Measurements from ENCODE around the gene SYAP1. TPM values are rescaled to one million over a fixed set of nuclear protein-coding genes. Genes with fewer than 3 reads are reported as not detected.
A peak's percentile ranks its signal among the peaks of the same experiment; 100 is the strongest.

SYAP1 gene, protein sequence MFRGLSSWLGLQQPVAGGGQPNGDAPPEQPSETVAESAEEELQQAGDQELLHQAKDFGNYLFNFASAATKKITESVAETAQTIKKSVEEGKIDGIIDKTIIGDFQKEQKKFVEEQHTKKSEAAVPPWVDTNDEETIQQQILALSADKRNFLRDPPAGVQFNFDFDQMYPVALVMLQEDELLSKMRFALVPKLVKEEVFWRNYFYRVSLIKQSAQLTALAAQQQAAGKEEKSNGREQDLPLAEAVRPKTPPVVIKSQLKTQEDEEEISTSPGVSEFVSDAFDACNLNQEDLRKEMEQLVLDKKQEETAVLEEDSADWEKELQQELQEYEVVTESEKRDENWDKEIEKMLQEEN
- total RNA-seq (2011; cell fraction: chromatin; rRNA removed; ENCODE audit: low replicate concordance): 13.0 and 16.8 TPM in 2 replicates
- total RNA-seq (2011; cell fraction: nucleolus; rRNA removed): 6.3 and 7.5 TPM in 2 replicates
- 8.1 and 15.3 TPM in 2 replicates for total RNA-seq (2011; cell fraction: nucleoplasm; rRNA removed)
- 35.3 and 39.9 TPM in 2 replicates for total RNA-seq (2014; rRNA removed)
- 31.6 and 38.9 TPM in 2 replicates for total RNA-seq (2014; rRNA removed; fragmentation: Illumina TruSeq; extraction: Trizol)
- total RNA-seq (2015; rRNA removed; fragmentation: Illumina TruSeq; extraction: Trizol): 32.6 and 34.4 TPM in 2 replicates
- 26.0 and 31.5 TPM in 2 replicates for total RNA-seq (2021)
- polyA plus RNA-seq (2011; rRNA removed): 11.8 and 13.7 TPM in 2 replicates
- 5.8 and 9.3 TPM in 2 replicates for polyA plus RNA-seq (2011; cell fraction: cytosol; rRNA removed)
- 3.7 and 3.9 TPM in 2 replicates for polyA plus RNA-seq (2011; cell fraction: nucleus; rRNA removed)
- 18.5 and 20.3 TPM in 2 replicates for polyA plus RNA-seq (2012)
- polyA plus RNA-seq (2014; fragmentation: Illumina TruSeq; extraction: Trizol): 20.3 and 21.3 TPM in 2 replicates
- 1 to 10 TPM; 5.7 to 6.8 TPM for polyA plus RNA-seq (2014; fragmentation: Nextera tagmentation; extraction: Ambion mirVana)
- polyA plus RNA-seq (2014; rRNA removed): 27.5 and 27.6 TPM in 2 replicates
- 20.4 and 23.5 TPM in 2 replicates for polyA minus RNA-seq (2011; rRNA and poly(A)+ RNA removed)
- polyA minus RNA-seq (2011; cell fraction: cytosol; rRNA and poly(A)+ RNA removed): 9.0 and 10.1 TPM in 2 replicates
- 4.3 and 8.3 TPM in 2 replicates for polyA minus RNA-seq (2011; cell fraction: nucleus; rRNA and poly(A)+ RNA removed)
- percentile 80 among the genes with signal in this experiment for Bru-seq, nascent RNA
- BruChase-seq, experiment 1, labeled RNA remaining after a 2-hour chase: percentile 80 among the genes with signal in this experiment
- BruChase-seq, experiment 2, labeled RNA remaining after a 6-hour chase: percentile 80 among the genes with signal in this experiment
- long read RNA-seq, experiment 1, full-length matches to known transcripts: 230 of 299 reads
- long read RNA-seq, experiment 1, partial matches to known transcripts: 32 of 299 reads
- long read RNA-seq, experiment 1, other reads (novel, unspliced or antisense): 37 of 299 reads
- long read RNA-seq, experiment 2, full-length matches to known transcripts: 77 of 116 reads
- long read RNA-seq, experiment 2, partial matches to known transcripts: 16 of 116 reads
- long read RNA-seq, experiment 2, other reads (novel, unspliced or antisense): 23 of 116 reads
- long read RNA-seq, experiment 3, full-length matches to known transcripts: 73 of 120 reads
- long read RNA-seq, experiment 3, partial matches to known transcripts: 42 of 120 reads
- long read RNA-seq, experiment 3, other reads (novel, unspliced or antisense): 5 of 120 reads

DNA sequence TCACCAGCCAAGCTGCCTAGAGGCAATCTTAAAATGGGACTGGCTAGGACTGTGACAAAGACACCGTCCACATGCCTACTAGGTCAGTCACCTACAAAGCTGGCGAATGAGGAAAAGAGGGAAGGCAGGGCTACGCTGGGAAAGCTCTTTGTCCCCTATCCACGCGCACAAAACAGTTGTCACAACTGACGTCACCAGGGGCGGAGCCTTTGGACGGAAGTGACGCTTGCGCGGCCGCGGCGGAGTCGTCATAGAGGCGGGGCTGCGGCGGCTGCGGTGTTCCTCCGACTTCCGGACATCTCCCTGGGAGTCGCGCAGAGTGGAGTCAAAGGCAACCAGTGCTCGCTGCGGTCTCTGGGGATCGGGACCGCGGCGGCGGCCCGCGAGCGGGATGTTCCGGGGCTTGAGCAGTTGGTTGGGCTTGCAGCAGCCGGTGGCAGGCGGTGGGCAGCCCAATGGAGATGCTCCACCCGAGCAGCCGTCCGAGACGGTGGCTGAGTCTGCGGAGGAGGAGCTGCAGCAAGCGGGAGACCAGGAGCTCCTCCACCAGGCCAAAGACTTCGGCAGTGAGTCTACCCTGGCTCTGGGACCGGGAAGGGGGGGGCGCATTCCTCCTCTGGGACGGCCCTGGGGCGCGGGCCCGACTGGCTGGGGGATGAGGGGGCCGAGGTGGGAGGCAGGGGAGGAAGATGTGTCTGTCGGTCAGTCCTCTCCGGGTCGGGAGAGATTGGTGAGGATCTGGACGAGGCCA is at the start of gene SYAP1:
TSS of gene SYAP1 (plus strand) at position 279 of the 751 bp plus-strand sequence. CDS start at position 392, 113 bp downstream.
- Histone ChIP-seq H4K20me1 (replicated peaks; ENCODE audit: control insufficient read depth, insufficient read depth, low read length) (no peaks in the 10 kb centered on the region; the same call in 1 of the 2 replicates), H3K27me3 (ENCODE audit: control insufficient read depth in 2 of 2, insufficient read depth in 2 of 2, low read length in 2 of 2) (no peaks in the 10 kb centered on the region), H3K27ac (ENCODE audit: extremely low read depth, low read depth, low read length) (peak within 1 kb of the TSS; percentile 100), H3K9me1 (ENCODE audit: control insufficient read depth, insufficient read depth, low read length) (no peaks in the 10 kb centered on the region), H3K79me2 (ENCODE audit: control insufficient read depth, insufficient read depth, low read length) (peaks cover 51% of the 10 kb centered on the region), H3K36me3 (ENCODE audit: control insufficient read depth, insufficient read depth, low read length) (peaks cover 11% of the 10 kb centered on the region; the same call in 2 of the 3 replicates), H3K4me1 (replicated peaks in 1 of 2; ENCODE audit: control insufficient read depth in 2 of 2, insufficient read depth in 2 of 2, low read length in 2 of 2) (peaks cover 7 to 11% of the 10 kb centered on the region in 2 experiments; a peak in 3 of 5 replicates), H2AFZ (ENCODE audit: low read depth, low read length) (peak within 1 kb of the TSS; percentile 97), H3K4me2 (ENCODE audit: insufficient read depth, low read length) (peak within 1 kb of the TSS; percentile 95), H3K9ac (ENCODE audit: insufficient read depth in 1 of 2, low read depth in 2 of 2, low read length in 2 of 2) (peak within 1 kb of the TSS; percentile 98), H3K9me3 (replicated peaks; ENCODE audit: control insufficient read depth, insufficient read depth, low read depth, low read length) (no peaks in the 10 kb centered on the region), H3K4me3 (peak within 1 kb of the TSS; percentile 82)
- peak; percentile 97 for FAIRE-seq
- ChIA-PET CTCF (ENCODE audit: low intra/inter-chr PET ratio) (no interaction called here), POLR2A (interaction anchor here (0.5 to 2.9 kb wide), 12 partner anchors 8 to 1028 kb away, joined by 3 to 18 read pairs (median 3); no protein-coding TSS in a partner anchor)
- in situ Hi-C loops (cut with MboI): no loop called here
- no TSS peak for BruUV-seq (replicated peaks)
- peak; percentile 93 for ATAC-seq
- under 1% methylated on average over 38 of the region's 54 CpGs for WGBS (ENCODE audit: insufficient coverage, low coverage, missing lambda C conversion rate)
- DNase-seq (ENCODE audit: extremely low read depth in 1 of 4, low spot score in 3 of 4): peak; percentile 78 to 96 (median 82)
- intact Hi-C loops (cut with micrococcal nuclease): loop anchor here (2.0 kb wide), 2 partner anchors 51 to 67 kb away; partner anchors contain the start of gene TXLNG
- TF ChIP-seq ZNF785 (CRISPR knock-in tag; IDR thresholded peaks at IDR 0.05) (no peak), NR4A1 (CRISPR knock-in tag; IDR thresholded peaks at IDR 0.05) (no peak), NR4A1 (tag; IDR thresholded peaks at IDR 0.05) (no peak), IFI16 (CRISPR knock-in tag; IDR thresholded peaks at IDR 0.05) (no peak), SP1 (CRISPR knock-in tag; IDR thresholded peaks at IDR 0.05) (peak; percentile 96), MIER1 (IDR thresholded peaks at IDR 0.05; ENCODE audit: low read depth) (no peak), NR2C1 (IDR thresholded peaks at IDR 0.05) (no peak), NR2C1 (tag; IDR thresholded peaks at IDR 0.05) (no peak), NFE2 (IDR thresholded peaks at IDR 0.05; ENCODE audit: low read depth) (no peak), POLR2A (conservative IDR thresholded peaks at IDR 0.05) (peak; percentile 95), TEAD2 (tag; IDR thresholded peaks at IDR 0.05) (no peak), GABPB1 (CRISPR knock-in tag; IDR thresholded peaks at IDR 0.05) (peak; percentile 97)
- TF ChIP-seq, protein P1, sequence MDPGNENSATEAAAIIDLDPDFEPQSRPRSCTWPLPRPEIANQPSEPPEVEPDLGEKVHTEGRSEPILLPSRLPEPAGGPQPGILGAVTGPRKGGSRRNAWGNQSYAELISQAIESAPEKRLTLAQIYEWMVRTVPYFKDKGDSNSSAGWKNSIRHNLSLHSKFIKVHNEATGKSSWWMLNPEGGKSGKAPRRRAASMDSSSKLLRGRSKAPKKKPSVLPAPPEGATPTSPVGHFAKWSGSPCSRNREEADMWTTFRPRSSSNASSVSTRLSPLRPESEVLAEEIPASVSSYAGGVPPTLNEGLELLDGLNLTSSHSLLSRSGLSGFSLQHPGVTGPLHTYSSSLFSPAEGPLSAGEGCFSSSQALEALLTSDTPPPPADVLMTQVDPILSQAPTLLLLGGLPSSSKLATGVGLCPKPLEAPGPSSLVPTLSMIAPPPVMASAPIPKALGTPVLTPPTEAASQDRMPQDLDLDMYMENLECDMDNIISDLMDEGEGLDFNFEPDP (CRISPR knock-in tag; IDR thresholded peaks at IDR 0.05): no peak

Data from K562 (cell line).